Neuron (in vitro differentiated cells): ENCODE measurements around the gene NDUFV3.
"Not testable (repeated sequence)": the region's sequence is repeated elsewhere in the genome, so short reads cannot be mapped to it uniquely, and the experiment has no call there.

Source experiments
- H2AFZ ChIP-seq: one replicate; pipeline ENCODE4 v1.6.1; 2013; ENCODE audit warnings: low read depth, mild to moderate bottlenecking, inconsistent platforms, low read length, moderate library complexity
- H3K27me3 ChIP-seq: one replicate; pipeline ENCODE4 v1.6.1; 2013; ENCODE audit warnings: low read length; ENCODE audit not compliant: insufficient read depth
- H3K36me3 ChIP-seq: one replicate; pipeline ENCODE4 v1.6.1; 2013; ENCODE audit warnings: low read length; ENCODE audit not compliant: insufficient read depth
- H3K4me1 ChIP-seq: one replicate; pipeline ENCODE4 v1.6.1; 2013; ENCODE audit warnings: low read length; ENCODE audit not compliant: insufficient read depth
- H3K4me3 ChIP-seq: 2 replicates; pipeline ENCODE4 v1.5.1; 2013; ENCODE audit warnings: mild to moderate bottlenecking, low read length, moderate library complexity
- H3K9me3 ChIP-seq: one replicate; pipeline ENCODE4 v1.6.1; 2013; ENCODE audit warnings: low read length

Gene NDUFV3

DNA sequence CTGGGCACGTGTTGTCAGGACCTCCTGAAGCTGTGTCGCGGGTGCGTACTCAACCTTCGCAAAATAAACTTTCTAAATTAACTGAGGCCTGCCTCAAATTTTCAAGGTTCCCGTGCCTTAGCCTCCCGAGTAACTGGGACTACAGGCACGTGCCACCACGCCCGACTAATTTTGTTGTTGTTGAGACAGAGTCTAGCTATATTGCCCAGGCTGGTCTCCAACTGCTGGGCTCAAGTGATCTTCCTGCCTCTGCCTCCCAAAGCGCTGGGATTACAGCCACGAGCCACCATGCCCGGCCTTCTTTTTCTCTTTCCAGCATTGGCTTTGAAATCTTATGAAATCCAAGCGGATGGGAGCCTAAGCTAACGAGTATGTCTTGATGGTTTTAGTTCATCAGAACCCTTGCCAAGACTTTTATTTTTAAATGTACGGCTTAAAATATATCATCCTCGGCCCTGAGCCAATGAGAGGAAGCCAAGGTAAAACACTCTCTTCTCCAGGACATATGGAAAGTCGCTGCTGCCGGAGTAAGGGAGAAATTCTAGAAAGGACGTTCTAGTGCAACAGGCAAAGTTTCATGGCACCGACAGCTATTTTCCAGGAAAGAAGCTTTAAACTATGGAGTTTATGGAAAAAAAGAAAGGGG lies 45.0 kb downstream of the NDUFV3 start:
- H3K4me3 ChIP-seq, result no peak overlapping the region

DNA sequence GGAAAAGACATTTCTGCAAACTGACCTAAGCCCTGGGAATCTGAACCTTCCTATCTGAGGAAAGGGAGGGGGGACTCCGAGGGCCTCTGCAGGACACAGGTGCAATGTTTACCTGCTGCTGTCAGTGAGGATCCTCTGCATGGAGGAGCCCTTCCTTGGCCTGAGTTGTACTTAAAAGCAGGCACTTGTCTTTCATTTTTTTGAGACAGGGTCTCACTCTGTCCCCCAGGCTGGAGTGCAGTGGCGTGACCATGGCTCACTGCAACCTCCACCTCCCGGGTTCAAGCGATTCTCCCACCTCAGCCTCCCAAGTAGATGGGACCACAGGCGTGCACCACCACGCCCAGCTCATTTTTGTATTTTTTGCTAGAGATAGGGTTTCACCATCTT lies 45.5 kb downstream of the NDUFV3 start:
- not testable (repeated sequence) for H2AFZ ChIP-seq, H3K9me3 ChIP-seq, H3K27me3 ChIP-seq, H3K36me3 ChIP-seq, H3K4me3 ChIP-seq, H3K4me1 ChIP-seq

More for the DNA sequence above, 45.0 kb downstream of the NDUFV3 start:
- H3K36me3 ChIP-seq, result no peaks in the 10 kb centered on the region
- H3K4me1 ChIP-seq, result no peaks in the 10 kb centered on the region
- H3K9me3 ChIP-seq, result no peaks in the 10 kb centered on the region
- H3K27me3 ChIP-seq, result no peaks in the 10 kb centered on the region
- no peak overlapping the region for H2AFZ ChIP-seq

DNA sequence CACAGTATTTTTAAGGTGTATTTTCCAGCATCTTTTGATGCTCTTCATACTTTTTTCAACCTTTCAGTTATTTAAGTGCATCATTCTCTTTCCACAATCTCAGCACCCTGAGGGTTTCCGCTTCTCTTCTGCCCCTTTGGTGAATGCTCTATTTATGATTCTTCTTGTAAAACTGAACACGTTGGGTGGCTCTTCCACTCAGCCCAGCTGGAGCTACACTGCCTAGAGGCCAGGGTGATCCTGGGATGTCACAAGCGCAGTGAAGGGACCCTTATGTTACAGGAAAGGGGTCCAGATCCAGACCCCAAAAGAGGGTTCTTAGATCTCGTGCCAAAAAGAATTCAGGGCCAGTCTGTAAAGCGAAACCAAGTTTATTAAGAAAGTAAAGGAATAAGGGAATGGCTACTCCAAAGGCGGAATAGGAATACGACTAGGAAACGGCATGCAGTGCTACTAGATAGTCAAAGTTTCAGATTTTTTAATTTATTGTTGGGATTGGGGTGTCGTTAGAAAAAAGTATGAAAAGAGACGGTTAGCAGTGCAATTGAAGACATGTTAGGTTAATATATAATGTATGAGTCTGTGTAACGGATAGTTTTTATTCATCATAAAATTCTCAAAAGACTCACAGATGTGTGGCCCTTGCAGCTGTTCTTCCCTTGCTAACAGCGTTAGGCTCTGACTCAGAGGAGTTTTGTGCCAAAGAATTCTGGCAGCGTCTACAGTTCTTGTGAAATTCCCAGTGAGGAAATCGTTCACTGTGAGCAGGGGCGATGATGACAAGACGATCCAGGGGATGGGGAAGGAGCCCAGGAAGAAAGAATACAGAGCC lies 46.7 kb downstream of the NDUFV3 start:
- Histone ChIP-seq H3K27me3 (no peaks in the 10 kb centered on the region), H3K4me1 (no peaks in the 10 kb centered on the region), H3K36me3 (no peaks in the 10 kb centered on the region), H3K4me3 (no peak overlapping the region), H3K9me3 (no peaks in the 10 kb centered on the region), H2AFZ (no peak overlapping the region)

DNA sequence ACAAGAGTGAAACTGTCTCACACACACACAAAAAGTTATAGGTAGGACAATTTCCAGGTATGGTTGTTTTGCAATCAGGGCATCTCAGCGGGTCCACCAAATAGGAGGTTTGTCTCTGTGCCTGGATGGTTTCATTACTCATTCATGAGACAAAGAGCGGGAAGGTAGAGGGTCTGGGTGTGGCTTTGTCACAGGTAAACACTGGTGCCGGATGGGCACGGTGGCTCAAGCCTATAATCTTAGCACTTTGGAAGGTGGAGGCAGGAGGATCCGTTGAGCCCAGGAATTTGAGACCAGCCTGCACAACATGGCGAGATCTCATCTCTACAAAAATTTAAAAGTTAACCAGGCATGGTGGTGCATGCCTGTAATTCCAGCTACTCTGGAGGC lies 48.6 kb downstream of the NDUFV3 start:
- no peaks in the 10 kb centered on the region for H3K9me3 ChIP-seq
- no peak overlapping the region for H2AFZ ChIP-seq
- no peaks in the 10 kb centered on the region for H3K36me3 ChIP-seq
- no peak overlapping the region for H3K4me3 ChIP-seq
- no peaks in the 10 kb centered on the region for H3K4me1 ChIP-seq
- no peaks in the 10 kb centered on the region for H3K27me3 ChIP-seq

DNA sequence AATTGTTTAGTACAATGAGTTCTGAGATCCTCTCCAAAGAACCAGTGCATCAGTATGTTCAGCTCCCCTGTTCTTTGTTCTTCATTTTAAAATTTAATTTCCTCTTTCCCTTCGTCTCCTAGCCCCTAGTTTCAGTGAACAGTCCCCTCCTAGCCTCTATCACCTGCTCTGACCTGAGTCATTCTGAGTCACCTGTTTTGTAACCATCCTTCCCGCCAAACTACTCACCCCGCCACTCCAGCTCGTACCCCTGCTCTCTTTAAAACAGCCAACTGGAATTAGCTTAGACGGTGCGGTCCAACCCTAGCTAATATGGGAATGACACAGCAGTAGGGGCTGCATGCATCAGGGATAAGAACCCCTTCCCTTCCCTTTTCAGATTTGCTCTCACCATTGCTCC lies 49.1 kb downstream of the NDUFV3 start:
- H3K4me1 ChIP-seq, result no peaks in the 10 kb centered on the region
- H3K36me3 ChIP-seq, result no peaks in the 10 kb centered on the region
- H2AFZ ChIP-seq, result no peak overlapping the region

DNA sequence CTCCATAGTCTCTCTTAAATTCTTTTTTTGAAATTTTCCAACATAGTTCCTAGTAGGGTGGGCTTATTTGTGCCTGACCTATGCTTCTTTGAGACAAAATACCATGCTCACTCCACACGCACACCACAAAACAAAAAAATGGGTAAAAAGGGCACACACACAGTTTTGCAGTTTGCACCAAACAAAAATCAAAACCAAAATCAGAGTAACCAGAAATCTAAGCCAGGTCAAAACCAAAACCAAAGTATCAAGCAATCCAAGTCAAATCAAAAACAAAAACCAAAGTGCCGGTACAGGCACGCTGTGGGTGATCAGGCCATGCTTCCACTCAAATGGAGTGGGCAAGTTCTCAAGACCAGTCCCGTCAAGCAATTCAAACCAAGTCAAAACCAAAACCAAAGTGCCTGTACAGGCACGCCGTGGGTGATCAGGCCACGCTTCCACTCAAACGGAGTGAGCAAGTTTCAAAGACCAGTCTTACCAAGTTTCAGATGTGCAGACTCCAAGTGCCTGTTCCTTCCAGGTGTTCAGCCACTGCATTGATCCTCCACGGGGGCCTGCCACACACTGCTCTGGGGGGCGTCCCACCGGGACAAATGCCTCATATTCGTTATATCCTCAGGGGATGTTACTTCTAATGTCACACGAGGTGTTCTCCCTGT lies 56.1 kb downstream of the NDUFV3 start:
- not testable (repeated sequence) for H3K36me3 ChIP-seq, H3K9me3 ChIP-seq, H3K4me3 ChIP-seq, H3K4me1 ChIP-seq, H3K27me3 ChIP-seq, H2AFZ ChIP-seq

More for the DNA sequence above, 49.1 kb downstream of the NDUFV3 start:
- Histone ChIP-seq H3K27me3 (no peaks in the 10 kb centered on the region), H3K4me3 (no peak overlapping the region), H3K9me3 (no peaks in the 10 kb centered on the region)

DNA sequence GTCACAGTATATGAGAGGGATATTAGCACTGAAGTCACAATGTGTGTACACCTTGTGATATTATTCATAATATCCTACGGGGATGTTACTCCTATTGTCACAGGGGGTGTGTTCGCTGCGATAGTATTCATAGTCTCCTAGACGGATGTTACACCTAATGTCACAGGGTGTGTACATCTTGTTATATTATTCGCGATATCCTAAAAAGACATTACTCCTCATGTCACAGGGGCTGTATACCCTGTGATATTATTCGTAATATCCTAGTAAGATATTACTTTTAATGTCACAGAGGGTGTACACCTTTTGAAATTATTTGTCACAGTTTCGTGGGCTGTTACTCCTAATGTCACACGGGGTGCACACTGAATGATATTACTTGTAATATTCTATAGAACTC lies 58.1 kb downstream of the NDUFV3 start:
- H3K9me3 ChIP-seq, H3K4me3 ChIP-seq, H2AFZ ChIP-seq, H3K36me3 ChIP-seq, H3K27me3 ChIP-seq, H3K4me1 ChIP-seq: not testable (repeated sequence)

DNA sequence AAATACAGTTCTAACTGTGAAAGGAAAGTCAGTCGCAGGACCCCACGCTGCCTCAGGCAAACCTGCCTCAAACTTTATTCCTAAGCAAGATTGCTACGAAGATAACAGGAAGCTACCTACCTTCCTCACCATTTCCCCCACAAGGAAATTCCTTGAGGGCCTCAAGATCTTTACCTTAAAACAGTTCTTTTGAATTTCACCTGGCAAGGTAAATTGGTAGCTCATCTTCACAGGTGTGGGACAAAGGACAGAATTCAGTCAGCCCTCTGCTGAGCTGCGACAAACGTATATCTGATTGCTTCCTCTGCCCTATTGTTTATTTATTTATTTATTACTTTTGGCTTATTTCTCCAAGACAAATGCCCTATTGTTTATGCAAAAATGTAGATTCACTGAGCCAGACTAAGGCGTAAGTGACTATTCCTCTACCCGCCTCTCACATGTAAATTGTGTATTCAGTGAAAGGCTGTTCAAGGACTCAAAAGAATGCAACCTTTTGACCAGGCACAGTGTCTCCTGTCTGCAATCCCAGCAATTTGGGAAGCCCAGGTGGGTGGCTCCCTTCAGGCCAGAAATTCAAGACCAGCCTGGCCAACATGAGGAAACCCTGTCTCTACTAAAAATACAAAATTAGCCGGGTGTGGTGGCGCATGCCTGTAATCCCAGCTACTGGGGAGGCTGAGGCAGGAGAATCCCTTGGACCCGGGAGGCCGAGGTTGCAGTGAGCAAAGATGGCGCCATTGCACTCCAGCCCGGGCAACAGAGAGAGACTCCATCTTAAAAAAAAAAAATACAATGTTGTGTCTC lies 63.9 kb downstream of the NDUFV3 start:
- H3K36me3 ChIP-seq, result no peaks in the 10 kb centered on the region
- H3K9me3 ChIP-seq, result peaks cover 2% of the 10 kb centered on the region
- no peak overlapping the region for H3K4me3 ChIP-seq
- H3K27me3 ChIP-seq, result no peaks in the 10 kb centered on the region
- H2AFZ ChIP-seq, result no peak overlapping the region
- H3K4me1 ChIP-seq, result no peaks in the 10 kb centered on the region

DNA sequence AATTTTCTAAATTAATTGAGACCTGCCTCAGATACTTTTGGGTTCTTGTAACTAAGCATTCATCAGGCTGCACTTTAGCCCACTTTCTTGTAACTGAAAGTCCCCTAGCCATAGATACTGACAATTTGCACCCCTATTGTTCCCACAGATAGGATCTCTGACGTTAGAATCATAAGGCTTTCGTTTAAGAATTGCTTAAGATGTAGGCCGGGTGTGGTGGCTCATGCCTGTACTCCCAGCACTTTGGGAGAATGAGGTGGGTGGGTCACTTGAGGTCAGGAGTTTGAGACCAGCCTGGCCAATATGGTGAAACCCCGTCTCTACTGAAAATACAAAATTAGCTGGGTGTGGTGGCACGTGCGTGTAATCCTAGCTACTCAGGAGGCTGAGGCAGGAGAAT lies 65.0 kb downstream of the NDUFV3 start:
- not testable (repeated sequence) for H3K4me3 ChIP-seq, H2AFZ ChIP-seq, H3K27me3 ChIP-seq, H3K36me3 ChIP-seq, H3K4me1 ChIP-seq, H3K9me3 ChIP-seq

DNA sequence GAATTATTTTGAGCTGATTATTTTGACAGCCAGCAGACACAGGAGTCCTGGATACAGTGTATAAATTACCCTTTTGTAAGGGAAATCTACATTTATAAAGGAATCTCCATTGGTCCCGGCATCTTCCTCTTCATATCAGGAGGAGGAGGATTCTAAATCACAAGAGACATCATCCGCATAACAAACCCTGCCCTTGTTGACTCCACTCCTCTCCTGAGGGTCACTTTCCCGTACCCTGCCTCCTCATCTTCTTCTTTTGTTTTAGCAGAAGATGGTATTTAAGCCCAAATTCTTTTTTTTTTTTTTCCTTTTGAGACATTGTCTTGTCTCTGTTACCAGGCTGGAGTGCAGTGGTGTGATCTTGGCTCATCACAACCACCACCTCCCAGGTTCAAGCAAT lies 66.6 kb downstream of the NDUFV3 start:
- H3K4me1 ChIP-seq, result no peaks in the 10 kb centered on the region
- no peak overlapping the region for H2AFZ ChIP-seq
- H3K36me3 ChIP-seq, result no peaks in the 10 kb centered on the region
- peaks cover 2% of the 10 kb centered on the region for H3K9me3 ChIP-seq
- H3K27me3 ChIP-seq, result no peaks in the 10 kb centered on the region
- no peak overlapping the region for H3K4me3 ChIP-seq

DNA sequence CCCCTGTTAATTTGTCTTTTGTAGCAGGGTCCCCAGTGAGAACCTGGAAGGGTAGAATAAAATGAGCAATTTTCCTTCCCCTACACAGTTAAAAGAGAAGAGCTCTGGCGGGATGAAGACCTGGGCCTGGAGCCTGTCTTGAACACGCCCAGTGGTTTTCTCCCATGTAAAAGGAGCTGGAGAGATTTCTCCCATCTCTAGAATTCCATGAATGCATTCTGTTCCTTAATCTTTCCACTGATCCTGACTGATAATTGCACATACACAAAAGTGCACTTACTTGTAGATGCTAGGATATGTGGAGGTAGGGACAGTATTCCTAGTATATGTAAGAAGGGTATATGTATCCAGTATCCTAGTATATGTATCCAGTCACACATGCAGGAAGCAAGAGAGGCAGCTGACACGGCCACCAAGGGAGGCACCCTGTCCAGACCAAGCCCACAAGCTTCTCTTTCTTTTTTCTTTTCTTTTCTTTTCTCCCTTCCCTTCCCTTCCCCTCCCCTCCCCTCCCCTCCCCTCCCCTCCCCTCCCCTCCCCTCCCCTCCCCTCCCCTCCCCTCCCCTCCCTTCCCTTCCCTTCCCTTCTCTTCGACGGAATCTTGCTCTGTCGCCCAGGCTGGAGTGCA lies 69.4 kb downstream of the NDUFV3 start:
- Histone ChIP-seq H2AFZ (no peak overlapping the region), H3K4me3 (no peak overlapping the region), H3K27me3 (no peaks in the 10 kb centered on the region)

More for the DNA sequence above, 69.4 kb downstream of the NDUFV3 start:
- Histone ChIP-seq H3K4me1 (no peaks in the 10 kb centered on the region), H3K9me3 (no peaks in the 10 kb centered on the region), H3K36me3 (no peaks in the 10 kb centered on the region)
